Endodermal cell (in vitro differentiated cells): ENCODE results near the gene SSBP1. TPM values are rescaled to one million over a fixed set of nuclear protein-coding genes. Genes with fewer than 3 reads are reported as not detected.

Source experiments
- DNase-seq: peaks from one replicate; pipeline ENCODE4 v3.0.0-alpha.2; 2017
- H3K27ac ChIP-seq: 2 replicates; pipeline ENCODE4 v1.5.1; 2013; ENCODE audit warnings: mild to moderate bottlenecking, low read depth, low read length, moderate library complexity
- H3K27me3 ChIP-seq: 2 replicates; pipeline ENCODE4 v1.6.1; 2013; ENCODE audit warnings: mild to moderate bottlenecking, low read length, moderate library complexity; ENCODE audit not compliant: insufficient read depth, control insufficient read depth, poor library complexity, severe bottlenecking
- H3K36me3 ChIP-seq: 2 replicates; pipeline ENCODE4 v1.7.0; 2013; ENCODE audit warnings: mild to moderate bottlenecking, low read length, moderate library complexity; ENCODE audit not compliant: control insufficient read depth, insufficient read depth
- H3K4me1 ChIP-seq: one replicate; pipeline ENCODE4 v1.7.0; 2013; ENCODE audit warnings: low read length; ENCODE audit not compliant: control insufficient read depth, insufficient read depth
- H3K4me3 ChIP-seq: 2 replicates; pipeline ENCODE4 v1.5.1; 2013; ENCODE audit warnings: mild to moderate bottlenecking, low read length, moderate library complexity
- H3K9ac ChIP-seq: 2 replicates; pipeline ENCODE4 v1.6.1; 2013; ENCODE audit warnings: mild to moderate bottlenecking, low read length, moderate library complexity; ENCODE audit not compliant: poor library complexity, severe bottlenecking; ENCODE audit errors: extremely low read depth
- H3K9me3 ChIP-seq: 2 replicates; pipeline ENCODE4 v1.6.1; 2013; ENCODE audit warnings: mild to moderate bottlenecking, low read length, moderate library complexity; ENCODE audit not compliant: control insufficient read depth
- H3K27ac Mint-ChIP-seq: 2 replicates; pipeline ENCODE4 v1.8.0; 2020; ENCODE audit warnings: mixed read lengths
- H3K27me3 Mint-ChIP-seq: 2 replicates; pipeline ENCODE4 v1.8.0; 2021; ENCODE audit warnings: mild to moderate bottlenecking, mixed read lengths; ENCODE audit not compliant: insufficient read depth
- H3K36me3 Mint-ChIP-seq: 2 replicates; pipeline ENCODE4 v1.8.0; 2020; ENCODE audit warnings: low read depth, mixed read lengths
- H3K4me1 Mint-ChIP-seq: 2 replicates; pipeline ENCODE4 v1.8.0; 2020; ENCODE audit warnings: mixed read lengths
- H3K4me3 Mint-ChIP-seq: 2 replicates; pipeline ENCODE4 v1.8.0; 2020; ENCODE audit warnings: mild to moderate bottlenecking, moderate library complexity, mixed read lengths
- H3K9me3 Mint-ChIP-seq: 2 replicates; pipeline ENCODE4 v1.8.0; 2020; ENCODE audit warnings: mild to moderate bottlenecking, mixed read lengths
- WGBS, 2 experiments: methylation state at CpG; one replicate each; pipeline versions ENCODE4 v1.1.5 to v1.1.7; 2013; ENCODE audit warnings: missing lambda C conversion rate in 2 of 2, mixed read lengths in 1 of 2; ENCODE audit not compliant: insufficient coverage in 1 of 2, insufficient read length in 1 of 2; 5-methylcytosine and 5-hydroxymethylcytosine counted together
- total RNA-seq, 2 donors: library from RNA; stranded (reverse); fragmentation: NEBNext Ultra II Directional in 1 of 2; extraction: Animal tissue kit (Norgen Biotek cat#: 25700) in 1 of 2; gene quantifications; 2 replicates in 1 of 2; 3 replicates in 1 of 2; pipeline ENCODE4 v1.2.1, GENCODE V29; 2021
- TF ChIP-seq, protein P1 (sequence below): fragments of 200-600 bp; sonication (generic); conservative IDR thresholded peaks from 2 replicates; pipeline ENCODE4 v1.5.0; 2021; ENCODE audit warnings: antibody characterized with exemption, mild to moderate bottlenecking

The SSBP1 gene
- total RNA-seq, 2 donors from 2014 or later, result 179 to 194 TPM

GRCh38 chr7:141731476-141732149 is 6.5 kb upstream of the SSBP1 start:
- Histone ChIP-seq H3K9me3 (no peaks in the 10 kb centered on the region), H3K4me3 (no peak overlapping the region), H3K27ac (no peak overlapping the region), H3K9ac (no peak overlapping the region), H3K27me3 (no peaks in the 10 kb centered on the region), H3K4me1 (peaks cover 4% of the 10 kb centered on the region), H3K36me3 (no peaks in the 10 kb centered on the region)
- TF ChIP-seq, protein P1, sequence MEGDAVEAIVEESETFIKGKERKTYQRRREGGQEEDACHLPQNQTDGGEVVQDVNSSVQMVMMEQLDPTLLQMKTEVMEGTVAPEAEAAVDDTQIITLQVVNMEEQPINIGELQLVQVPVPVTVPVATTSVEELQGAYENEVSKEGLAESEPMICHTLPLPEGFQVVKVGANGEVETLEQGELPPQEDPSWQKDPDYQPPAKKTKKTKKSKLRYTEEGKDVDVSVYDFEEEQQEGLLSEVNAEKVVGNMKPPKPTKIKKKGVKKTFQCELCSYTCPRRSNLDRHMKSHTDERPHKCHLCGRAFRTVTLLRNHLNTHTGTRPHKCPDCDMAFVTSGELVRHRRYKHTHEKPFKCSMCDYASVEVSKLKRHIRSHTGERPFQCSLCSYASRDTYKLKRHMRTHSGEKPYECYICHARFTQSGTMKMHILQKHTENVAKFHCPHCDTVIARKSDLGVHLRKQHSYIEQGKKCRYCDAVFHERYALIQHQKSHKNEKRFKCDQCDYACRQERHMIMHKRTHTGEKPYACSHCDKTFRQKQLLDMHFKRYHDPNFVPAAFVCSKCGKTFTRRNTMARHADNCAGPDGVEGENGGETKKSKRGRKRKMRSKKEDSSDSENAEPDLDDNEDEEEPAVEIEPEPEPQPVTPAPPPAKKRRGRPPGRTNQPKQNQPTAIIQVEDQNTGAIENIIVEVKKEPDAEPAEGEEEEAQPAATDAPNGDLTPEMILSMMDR, result no peak
- Mint-ChIP-seq H3K27me3 (peaks cover 2% of the 10 kb centered on the region), H3K4me1 (peaks cover 10% of the 10 kb centered on the region), H3K9me3 (no peaks in the 10 kb centered on the region), H3K27ac (no peak overlapping the region), H3K36me3 (no peaks in the 10 kb centered on the region), H3K4me3 (no peak overlapping the region)
- 91 to 99% methylated on average over 9 to 20 of the region's 24 CpGs for WGBS, 2 experiments
- DNase-seq, result no peak

DNA sequence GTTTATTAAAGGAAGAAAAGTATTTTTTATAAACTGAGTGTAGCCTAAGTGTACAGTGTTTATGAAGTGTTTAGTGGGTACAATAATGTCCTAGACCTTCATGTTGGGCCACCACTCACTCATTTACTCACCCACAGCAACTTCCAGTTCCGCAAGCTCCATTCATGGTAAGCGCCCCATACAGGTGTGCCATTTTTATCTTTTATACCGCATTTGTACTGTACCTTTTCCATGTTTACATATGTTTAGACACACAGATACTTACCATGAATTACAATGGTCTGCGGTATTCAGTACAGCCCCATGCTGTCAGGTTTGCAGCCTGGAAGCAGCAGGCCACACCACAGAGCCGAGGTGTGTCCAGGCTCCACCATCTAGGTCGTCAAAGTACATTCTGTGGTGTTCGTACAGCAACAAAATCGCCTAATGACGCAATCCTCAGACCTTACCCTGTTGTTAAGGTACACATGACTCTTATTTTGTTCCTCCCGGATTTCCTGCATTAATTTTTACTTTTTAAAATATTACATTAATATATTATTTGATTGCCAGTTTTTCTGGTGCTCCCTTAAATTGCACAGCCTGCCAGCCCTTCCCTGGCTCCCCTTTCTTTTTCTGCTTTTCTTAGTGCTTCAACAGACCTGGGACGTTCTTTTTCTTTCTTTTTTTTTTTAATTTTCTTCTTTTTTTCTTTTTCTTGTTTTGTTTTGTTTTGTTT is 881 bp upstream of the SSBP1 start:
- Histone ChIP-seq H3K36me3 (peaks cover 18% of the 10 kb centered on the region), H3K9ac (peak overlapping the region; percentile 82), H3K9me3 (no peaks in the 10 kb centered on the region), H3K27me3 (no peaks in the 10 kb centered on the region), H3K4me3 (peak overlapping the region; percentile 95), H3K4me1 (peaks cover 19% of the 10 kb centered on the region), H3K27ac (no peak overlapping the region)
- Mint-ChIP-seq H3K4me3 (peak overlapping the region; percentile 98), H3K27me3 (no peaks in the 10 kb centered on the region), H3K9me3 (no peaks in the 10 kb centered on the region), H3K36me3 (peaks cover 24% of the 10 kb centered on the region), H3K27ac (peak overlapping the region; percentile 100), H3K4me1 (peaks cover 36% of the 10 kb centered on the region)
- no peak for DNase-seq
- WGBS, 2 experiments, result 91 to 97% methylated on average over 9 to 10 of the region's 11 CpGs
- TF ChIP-seq, protein P1, result no peak

DNA sequence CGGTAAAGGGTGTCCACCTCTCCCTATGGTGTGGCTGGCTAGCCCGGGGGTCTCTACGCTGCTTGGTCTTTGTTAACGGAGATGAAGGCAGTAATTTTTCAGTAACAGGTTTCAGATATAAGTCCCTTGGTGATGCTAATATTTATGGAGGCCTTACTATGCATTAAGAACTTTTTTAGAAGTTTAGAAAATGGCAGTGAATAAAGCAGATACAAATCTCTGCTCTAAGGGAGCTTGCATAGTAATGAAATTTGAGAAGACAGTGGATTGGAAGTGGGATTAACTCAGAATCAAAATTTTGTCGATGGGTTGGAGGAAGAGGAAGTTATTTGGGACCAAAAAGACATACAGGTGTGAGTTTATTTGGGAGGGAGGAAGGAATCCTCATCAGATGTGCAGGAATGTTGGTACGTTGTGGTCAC is 445 bp downstream of the SSBP1 start:
- TF ChIP-seq, protein P1, result no peak
- peaks cover 37% of the 10 kb centered on the region for H3K36me3 Mint-ChIP-seq
- H3K4me3 ChIP-seq, result peak overlapping the region; percentile 95
- H3K9ac ChIP-seq, result peak overlapping the region; percentile 82
- peak overlapping the region; percentile 69 for H3K27ac ChIP-seq
- H3K4me1 ChIP-seq, result peaks cover 19% of the 10 kb centered on the region
- H3K9me3 Mint-ChIP-seq, result no peaks in the 10 kb centered on the region
- H3K4me1 Mint-ChIP-seq, result peaks cover 31% of the 10 kb centered on the region
- no peak for DNase-seq
- WGBS, 2 experiments, result 0 to 3% methylated on average over 3 to 6 of the region's 6 CpGs
- H3K27me3 Mint-ChIP-seq, result no peaks in the 10 kb centered on the region
- no peaks in the 10 kb centered on the region for H3K27me3 ChIP-seq
- peak overlapping the region; percentile 98 for H3K4me3 Mint-ChIP-seq
- no peaks in the 10 kb centered on the region for H3K9me3 ChIP-seq
- H3K27ac Mint-ChIP-seq, result peak overlapping the region; percentile 100
- H3K36me3 ChIP-seq, result peaks cover 31% of the 10 kb centered on the region
